KOPT-K1 (cell line): ENCODE data around the gene DYNLT4.
"Not testable (repeated sequence)": the region's sequence is repeated elsewhere in the genome, so short reads cannot be mapped to it uniquely, and the experiment has no call there.

Experiments used
- H3K27ac ChIP-seq: fragments of 200-600 bp; sonication (generic); 2 replicates; pipeline ENCODE4 v1.5.1; 2016; ENCODE audit warnings: antibody characterized with exemption, mild to moderate bottlenecking, low read depth, low read length; ENCODE audit not compliant: poor library complexity, severe bottlenecking
- H3K36me3 ChIP-seq: fragments of 200-600 bp; sonication (generic); 2 replicates; pipeline ENCODE4 v1.5.1; 2017; ENCODE audit warnings: antibody characterized with exemption, mild to moderate bottlenecking, low read length, moderate library complexity; ENCODE audit not compliant: insufficient read depth
- H3K9me3 ChIP-seq: fragments of 200-600 bp; sonication (generic); 2 replicates; pipeline ENCODE4 v1.5.1; 2017; ENCODE audit warnings: antibody characterized with exemption, low read length, mild to moderate bottlenecking; ENCODE audit not compliant: insufficient read depth, poor library complexity, severe bottlenecking

DYNLT4 gene

GRCh38 chr1:44834328-44834727, 27.2 kb upstream of the DYNLT4 start:
- H3K9me3 ChIP-seq: no peaks in the 10 kb centered on the region
- no peak overlapping the region for H3K27ac ChIP-seq
- H3K36me3 ChIP-seq: no peaks in the 10 kb centered on the region

DNA sequence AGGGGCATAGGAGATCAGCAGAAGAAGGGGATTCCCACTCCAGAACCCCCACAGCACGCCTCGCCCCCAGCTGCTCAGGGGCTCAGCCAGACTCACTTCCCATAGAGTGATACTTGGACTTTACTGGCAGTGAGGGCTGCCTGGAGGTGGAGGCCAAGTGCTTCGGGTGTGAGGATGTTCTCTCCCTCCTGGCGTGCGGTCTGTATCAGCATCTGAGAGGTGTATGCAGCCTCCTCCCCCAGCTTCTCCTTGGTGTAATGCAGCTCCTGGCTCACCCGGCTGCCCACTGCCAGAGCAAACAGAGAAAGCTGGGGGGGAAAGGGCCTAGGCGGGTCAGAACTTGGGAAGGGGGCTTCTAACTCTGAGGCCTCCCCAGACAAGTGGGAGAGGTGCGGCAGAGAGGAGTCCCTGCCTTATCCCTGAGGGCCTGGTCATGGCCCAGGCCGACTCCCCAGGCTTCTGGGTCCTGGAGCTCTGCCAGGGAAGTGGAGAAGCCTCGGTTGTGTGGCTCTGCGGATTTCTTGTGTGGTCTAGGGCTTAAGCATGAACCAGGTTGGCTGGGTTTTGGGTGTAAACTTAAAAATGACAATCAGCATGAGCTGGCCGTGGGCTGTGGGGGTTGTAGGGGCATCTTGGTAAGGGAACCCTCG, 25.0 kb upstream of the DYNLT4 start:
- Histone ChIP-seq H3K9me3 (no peaks in the 10 kb centered on the region), H3K36me3 (no peaks in the 10 kb centered on the region), H3K27ac (no peak overlapping the region)

- H3K27ac ChIP-seq: no peak overlapping the region
- H3K9me3 ChIP-seq: no peaks in the 10 kb centered on the region
- H3K36me3 ChIP-seq: no peaks in the 10 kb centered on the region
Measured at GRCh38 chr1:44831516-44831915, 24.4 kb upstream of the DYNLT4 start.

DNA sequence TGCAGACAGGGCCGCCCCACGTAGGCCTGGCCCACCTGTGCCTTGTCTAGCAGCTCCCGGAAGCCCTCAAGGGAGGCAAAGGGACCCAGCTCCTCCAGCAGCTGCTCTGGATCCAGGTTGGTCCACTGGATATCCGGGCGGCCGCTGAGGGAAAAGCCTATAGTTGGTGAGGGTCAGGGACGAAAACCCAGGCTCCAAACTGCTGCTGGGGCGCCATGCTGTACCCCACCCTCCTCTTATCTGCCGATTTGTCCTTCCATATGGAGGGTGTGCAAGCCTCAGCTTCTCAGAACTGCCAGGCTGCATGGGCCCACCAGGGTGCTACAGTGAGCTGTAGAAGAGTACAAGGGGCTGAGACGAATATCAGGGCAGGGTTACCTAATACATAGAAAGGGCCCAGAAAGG, 23.8 kb upstream of the DYNLT4 start:
- no peak overlapping the region for H3K27ac ChIP-seq
- H3K36me3 ChIP-seq: no peaks in the 10 kb centered on the region
- H3K9me3 ChIP-seq: no peaks in the 10 kb centered on the region

DNA sequence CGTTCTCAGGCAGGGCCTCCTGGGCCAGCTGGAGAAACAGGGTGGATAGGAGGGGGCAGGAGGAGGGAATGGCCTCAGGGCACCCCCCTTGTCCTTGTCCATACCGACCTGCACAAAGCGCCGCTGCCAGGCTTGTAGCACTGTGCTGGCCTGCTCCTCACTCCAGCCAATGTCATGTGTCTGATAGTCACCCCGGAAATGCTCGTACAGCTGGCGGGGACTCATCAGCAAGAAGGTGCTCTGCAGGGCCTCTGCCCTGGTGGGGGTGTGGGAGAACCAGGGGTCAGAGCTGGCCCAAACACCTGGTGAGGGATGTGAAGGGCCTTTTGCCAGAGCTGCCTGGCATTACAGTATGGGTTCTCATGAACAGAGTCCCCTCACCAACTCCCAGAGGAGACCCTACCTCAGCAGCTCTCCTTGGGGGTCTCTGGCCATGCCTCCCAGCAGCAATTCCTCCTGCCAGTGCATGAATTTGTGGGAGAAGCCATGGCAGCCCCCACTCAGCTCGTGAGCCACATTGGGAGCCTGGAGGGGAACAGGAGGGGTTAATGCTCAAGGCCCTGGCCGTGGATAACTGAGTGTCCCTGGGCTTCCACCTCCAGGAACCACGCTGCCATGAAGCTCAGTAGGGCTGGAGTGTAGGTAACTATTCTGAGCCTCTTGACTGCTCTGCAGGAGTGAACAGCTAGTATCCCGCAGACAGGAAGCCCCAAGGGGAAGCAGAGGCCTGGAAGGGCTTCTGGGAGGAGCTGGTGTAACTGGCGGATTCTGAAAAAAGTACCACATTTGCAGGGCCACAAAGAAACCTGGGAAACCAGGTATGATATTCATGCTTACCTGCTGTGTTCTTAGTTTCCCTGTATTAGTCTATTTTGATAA, 22.6 kb upstream of the DYNLT4 start:
- H3K36me3 ChIP-seq: no peaks in the 10 kb centered on the region
- no peak overlapping the region for H3K27ac ChIP-seq

DNA sequence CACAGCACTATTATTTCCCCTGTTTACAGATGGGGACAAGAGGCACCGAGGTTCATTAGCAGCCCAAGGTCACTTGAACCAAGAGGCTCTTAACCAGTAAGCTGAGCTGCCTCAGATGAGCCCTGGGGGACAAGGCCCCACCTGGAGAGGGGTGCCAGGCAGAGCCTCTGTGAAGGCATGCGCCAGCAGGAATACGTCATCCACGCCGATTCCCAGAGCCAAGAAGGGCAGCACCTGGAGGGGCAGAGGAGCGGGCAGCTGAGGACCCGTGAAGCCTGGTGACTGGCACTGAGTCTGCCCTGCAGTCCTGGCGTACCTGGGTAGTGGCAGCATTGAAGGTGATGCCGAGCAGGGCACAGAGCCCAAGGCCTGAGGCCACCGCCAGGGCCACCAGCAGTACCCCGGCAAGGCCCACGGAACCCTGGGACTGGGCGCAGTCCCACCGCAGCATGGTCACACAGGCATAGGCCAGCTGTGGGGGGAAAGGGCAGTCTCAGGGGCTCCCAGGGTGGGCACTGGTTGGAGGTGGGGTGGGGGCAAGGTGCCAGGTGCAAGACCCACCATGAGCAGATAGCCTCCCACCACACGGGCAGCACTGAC, 21.8 kb upstream of the DYNLT4 start:
- no peaks in the 10 kb centered on the region for H3K36me3 ChIP-seq
- no peaks in the 10 kb centered on the region for H3K9me3 ChIP-seq
- H3K27ac ChIP-seq: no peak overlapping the region

More for the DNA sequence above, 22.6 kb upstream of the DYNLT4 start:
- H3K9me3 ChIP-seq: no peaks in the 10 kb centered on the region

GRCh38 chr1:44828003-44828651, 21.0 kb upstream of the DYNLT4 start:
- Histone ChIP-seq H3K36me3 (no peaks in the 10 kb centered on the region), H3K9me3 (no peaks in the 10 kb centered on the region), H3K27ac (no peak overlapping the region)

GRCh38 chr1:44827197-44828002, 20.2 kb upstream of the DYNLT4 start:
- Histone ChIP-seq H3K36me3 (no peaks in the 10 kb centered on the region), H3K9me3 (no peaks in the 10 kb centered on the region), H3K27ac (no peak overlapping the region)

- Histone ChIP-seq H3K36me3 (no peaks in the 10 kb centered on the region), H3K27ac (no peak overlapping the region), H3K9me3 (no peaks in the 10 kb centered on the region)
Measured at GRCh38 chr1:44826375-44827196, 19.4 kb upstream of the DYNLT4 start.

GRCh38 chr1:44824392-44824791, 17.2 kb upstream of the DYNLT4 start:
- not testable (repeated sequence) for H3K27ac ChIP-seq, H3K36me3 ChIP-seq, H3K9me3 ChIP-seq

DNA sequence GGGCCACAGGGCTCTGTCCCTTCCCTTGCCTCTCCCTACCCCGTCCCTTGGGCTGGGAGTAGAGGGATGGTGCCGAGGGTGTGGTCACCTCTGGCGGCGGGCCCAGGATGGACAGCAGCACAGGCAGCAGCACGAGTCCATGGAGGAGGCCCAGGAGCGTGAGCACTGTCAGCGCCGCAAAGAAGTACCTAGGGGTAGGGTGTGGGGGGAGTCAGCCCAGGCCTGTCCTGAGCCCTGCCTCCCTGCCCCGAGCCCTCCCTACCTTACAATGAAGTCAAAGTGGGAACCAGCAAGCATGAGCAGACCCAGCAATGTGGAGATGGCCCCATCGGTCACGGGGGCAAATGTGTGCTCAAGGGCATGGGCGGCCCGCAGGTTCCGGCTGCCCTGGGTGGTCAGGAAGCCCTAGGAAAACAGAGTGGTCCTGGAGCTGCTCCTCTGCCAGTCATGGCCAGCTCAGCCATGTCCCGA, 15.9 kb upstream of the DYNLT4 start:
- Histone ChIP-seq H3K9me3 (no peaks in the 10 kb centered on the region), H3K27ac (no peak overlapping the region)

GRCh38 chr1:44822131-44822701, 15.1 kb upstream of the DYNLT4 start:
- Histone ChIP-seq H3K36me3 (no peaks in the 10 kb centered on the region), H3K27ac (no peak overlapping the region), H3K9me3 (no peaks in the 10 kb centered on the region)

More for the DNA sequence above, 15.9 kb upstream of the DYNLT4 start:
- no peaks in the 10 kb centered on the region for H3K36me3 ChIP-seq

- no peaks in the 10 kb centered on the region for H3K36me3 ChIP-seq
- H3K9me3 ChIP-seq: no peaks in the 10 kb centered on the region
- no peak overlapping the region for H3K27ac ChIP-seq
Measured at GRCh38 chr1:44821240-44821715, 14.1 kb upstream of the DYNLT4 start.
